ENCODE results near the gene ZMYND8. TPM values are rescaled to one million over a fixed set of nuclear protein-coding genes. Genes with fewer than 3 reads are reported as not detected.

Gene ZMYND8
- total RNA-seq, 1 donor from 2014 or later = 37.9 TPM

DNA sequence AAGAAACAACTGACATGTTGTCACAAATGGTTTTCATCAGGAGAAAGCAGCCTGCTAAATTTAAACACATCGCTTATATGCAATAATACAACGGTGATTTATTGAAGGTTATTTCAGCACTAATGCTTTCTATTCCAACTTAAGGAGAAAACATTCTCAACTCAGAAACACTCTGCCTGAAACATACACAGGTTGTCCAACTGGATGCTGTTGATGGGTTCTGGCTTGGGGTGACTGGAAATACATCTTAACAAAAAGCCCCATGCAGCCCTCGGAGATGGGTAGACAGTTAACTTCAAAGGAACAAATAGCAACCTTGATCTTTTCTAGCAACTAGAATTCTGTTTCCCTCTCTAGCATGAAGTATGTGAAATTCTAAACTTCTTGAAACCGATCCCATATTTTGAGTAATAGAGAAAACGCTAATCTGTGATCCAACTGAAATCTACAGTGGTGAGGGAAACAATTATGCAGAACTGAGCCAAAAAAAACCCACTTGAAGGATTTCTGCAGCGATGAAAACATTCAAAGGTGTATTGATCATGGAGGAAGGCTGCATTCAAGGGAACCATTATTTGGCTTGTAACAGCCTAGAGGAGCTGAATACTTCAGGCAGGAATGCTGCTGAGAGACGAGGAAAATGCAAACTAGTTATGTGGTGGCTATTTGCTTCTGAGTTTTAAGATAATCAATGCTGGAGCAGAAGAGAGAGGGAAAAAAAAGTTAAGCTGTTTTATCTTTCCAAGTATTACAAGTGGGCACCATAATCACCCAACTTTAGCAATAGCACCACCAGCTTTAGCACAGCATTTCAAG, 6.9 kb downstream of the ZMYND8 start:
- no peak for DNase-seq
- Histone ChIP-seq H3K4me3 (peak overlapping the region; percentile 55), H3K27me3 (ENCODE audit: low read depth) (no peaks in the 10 kb centered on the region), H3K36me3 (peaks cover 18% of the 10 kb centered on the region), H3K4me1 (peaks cover 84% of the 10 kb centered on the region), H3K27ac (replicated peaks) (peak overlapping the region; percentile 100), H3K9me3 (replicated peaks) (no peaks in the 10 kb centered on the region)
- TF ChIP-seq CTCF (IDR thresholded peaks at IDR 0.05; ENCODE audit: borderline replicate concordance) = no peak
- intact Hi-C loops (cut with micrococcal nuclease) = no loop called here

- no peaks in the 10 kb centered on the region for H3K9me3 ChIP-seq (replicated peaks)
- no peaks in the 10 kb centered on the region for H3K27me3 ChIP-seq (ENCODE audit: low read depth)
- H3K4me3 ChIP-seq = peak overlapping the region; percentile 55
- peaks cover 20% of the 10 kb centered on the region for H3K36me3 ChIP-seq
- no peak for DNase-seq
- peak overlapping the region; percentile 100 for H3K27ac ChIP-seq (replicated peaks)
- no peak for TF ChIP-seq CTCF (IDR thresholded peaks at IDR 0.05; ENCODE audit: borderline replicate concordance)
- intact Hi-C loops (cut with micrococcal nuclease) = no loop called here
- H3K4me1 ChIP-seq = peaks cover 79% of the 10 kb centered on the region
These were observed 7.9 kb downstream of the ZMYND8 start for GRCh38 chr20:47348539-47349142.

GRCh38 chr20:47347661-47348435, 8.7 kb downstream of the ZMYND8 start:
- H3K4me1 ChIP-seq = peaks cover 79% of the 10 kb centered on the region
- H3K9me3 ChIP-seq (replicated peaks) = no peaks in the 10 kb centered on the region
- no peak for TF ChIP-seq CTCF (IDR thresholded peaks at IDR 0.05; ENCODE audit: borderline replicate concordance)

DNA sequence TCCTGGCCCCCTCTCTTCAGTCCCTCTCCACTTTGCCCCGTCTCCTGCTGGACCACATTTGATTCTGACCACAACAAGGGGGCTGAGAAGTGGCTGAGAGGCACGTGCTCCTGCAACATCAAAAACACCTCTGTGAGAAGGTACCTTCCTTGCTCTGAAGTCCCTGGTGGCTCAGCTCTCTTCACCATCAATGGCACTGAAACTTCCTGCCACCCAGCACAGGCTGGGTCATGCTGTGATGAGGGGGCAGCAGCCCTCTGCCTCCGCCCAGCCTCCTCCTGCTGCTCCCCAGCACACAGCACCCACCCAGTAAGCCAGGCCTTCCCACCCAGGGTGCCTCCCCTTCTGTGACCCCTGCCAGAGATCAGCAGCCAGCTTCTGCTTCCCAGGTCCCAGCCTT, 10.3 kb downstream of the ZMYND8 start:
- peaks cover 64% of the 10 kb centered on the region for H3K4me1 ChIP-seq
- TF ChIP-seq CTCF (IDR thresholded peaks at IDR 0.05; ENCODE audit: borderline replicate concordance) = no peak
- no peak overlapping the region for H3K27ac ChIP-seq (replicated peaks)
- H3K36me3 ChIP-seq = peaks cover 20% of the 10 kb centered on the region
- intact Hi-C loops (cut with micrococcal nuclease) = no loop called here
- no peak for DNase-seq
- no peaks in the 10 kb centered on the region for H3K9me3 ChIP-seq (replicated peaks)
- H3K4me3 ChIP-seq = no peak overlapping the region
- no peaks in the 10 kb centered on the region for H3K27me3 ChIP-seq (ENCODE audit: low read depth)

More at GRCh38 chr20:47347661-47348435, 8.7 kb downstream of the ZMYND8 start:
- no peak for DNase-seq
- intact Hi-C loops (cut with micrococcal nuclease) = no loop called here
- H3K4me3 ChIP-seq = no peak overlapping the region
- peaks cover 20% of the 10 kb centered on the region for H3K36me3 ChIP-seq
- peak overlapping the region; percentile 100 for H3K27ac ChIP-seq (replicated peaks)
- no peaks in the 10 kb centered on the region for H3K27me3 ChIP-seq (ENCODE audit: low read depth)

DNA sequence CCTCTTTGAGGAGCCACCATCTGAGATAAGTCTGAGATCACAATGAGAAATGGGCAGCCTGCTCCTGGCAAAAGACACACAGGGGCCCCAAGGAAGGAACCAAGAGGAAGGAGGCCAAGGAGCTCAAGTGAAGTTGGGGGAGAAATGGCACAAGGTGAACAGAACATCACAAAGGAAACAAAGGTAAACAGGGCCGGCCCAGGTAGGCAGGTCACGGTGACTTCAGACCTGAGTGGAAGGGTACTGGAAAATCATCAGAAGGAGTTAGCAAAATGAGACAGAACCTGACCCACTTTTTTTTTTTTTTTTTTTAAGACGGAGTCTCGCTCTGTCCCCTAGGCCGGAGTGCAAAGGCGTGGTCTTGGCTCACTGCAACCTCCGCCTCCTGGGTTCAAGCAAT, 11.3 kb downstream of the ZMYND8 start:
- Histone ChIP-seq H3K4me1 (peaks cover 62% of the 10 kb centered on the region), H3K9me3 (replicated peaks) (no peaks in the 10 kb centered on the region), H3K36me3 (peaks cover 20% of the 10 kb centered on the region), H3K27me3 (ENCODE audit: low read depth) (no peaks in the 10 kb centered on the region), H3K4me3 (no peak overlapping the region), H3K27ac (replicated peaks) (no peak overlapping the region)
- intact Hi-C loops (cut with micrococcal nuclease) = no loop called here
- no peak for DNase-seq
- TF ChIP-seq CTCF (IDR thresholded peaks at IDR 0.05; ENCODE audit: borderline replicate concordance) = no peak

All from left ventricle myocardium inferior (tissue), 1 donor.